Activated T-cell treated with anti-CD3 and anti-CD28 coated beads, Interleukin-2, amount 50 U/mL, for 72 hours (primary cell): ENCODE measurements around the gene EFNA1. TPM values are rescaled to one million over a fixed set of nuclear protein-coding genes. Genes with fewer than 3 reads are reported as not detected.
"Not testable (repeated sequence)": the region's sequence is repeated elsewhere in the genome, so short reads cannot be mapped to it uniquely, and the experiment has no call there.

Experiments
- ATAC-seq, 2 donors: fragments of 150-1000 bp; cut with Tn5 transposase; replicated peaks in 1 of 2; 2 replicates each; pipeline ENCODE4 v1.10.0; 2021; ENCODE audit warnings: moderate library complexity in 2 of 2, mild to moderate bottlenecking in 1 of 2
- DNase-seq, 2 donors: peaks; one replicate each; pipeline ENCODE4 v3.0.0; 2021 to 2022; ENCODE audit warnings: mixed read lengths in 1 of 2
- H3K27ac Mint-ChIP-seq: one replicate; pipeline ENCODE4 v1.8.0; 2022; ENCODE audit warnings: mild to moderate bottlenecking, moderate library complexity, mixed read lengths
- H3K27me3 Mint-ChIP-seq: one replicate; pipeline ENCODE4 v1.8.0; 2022; ENCODE audit warnings: low read depth, mixed read lengths
- H3K36me3 Mint-ChIP-seq, 2 donors: one replicate each; pipeline ENCODE4 v1.8.0; 2022; ENCODE audit warnings: mixed read lengths in 2 of 2, mild to moderate bottlenecking in 1 of 2; ENCODE audit not compliant: insufficient read depth in 2 of 2
- H3K4me1 Mint-ChIP-seq: one replicate; pipeline ENCODE4 v1.8.0; 2022; ENCODE audit warnings: low read depth, mixed read lengths
- H3K4me3 Mint-ChIP-seq, 2 donors: one replicate each; pipeline ENCODE4 v1.8.0; 2022; ENCODE audit warnings: mild to moderate bottlenecking in 2 of 2, mixed read lengths in 2 of 2, moderate library complexity in 2 of 2
- H3K9me3 Mint-ChIP-seq, 2 donors: one replicate each; pipeline ENCODE4 v1.8.0; 2022; ENCODE audit warnings: mixed read lengths in 2 of 2
- total RNA-seq, 2 donors: library from RNA; stranded (reverse); gene quantifications; one replicate each; pipeline ENCODE4 v1.2.3, GENCODE V29; 2022

Gene EFNA1
- total RNA-seq, 2 donors from 2014 or later: 1.00 to 1.4 TPM

- Mint-ChIP-seq H3K36me3 (no peaks in the 10 kb centered on the region), H3K9me3 (no peaks in the 10 kb centered on the region), H3K27ac (no peak overlapping the region), H3K4me1 (no peaks in the 10 kb centered on the region), H3K4me3 (no peak overlapping the region), H3K27me3 (no peaks in the 10 kb centered on the region)
- no peak for ATAC-seq
- DNase-seq: no peak
Measured at GRCh38 chr1:155104605-155105534, 22.8 kb upstream of the EFNA1 start.

- DNase-seq: no peak
- Mint-ChIP-seq H3K9me3 (no peaks in the 10 kb centered on the region), H3K4me1 (no peaks in the 10 kb centered on the region), H3K36me3 (no peaks in the 10 kb centered on the region), H3K4me3 (no peak overlapping the region), H3K27me3 (no peaks in the 10 kb centered on the region), H3K27ac (no peak overlapping the region)
- no peak for ATAC-seq
Measured at GRCh38 chr1:155105604-155106011, 22.1 kb upstream of the EFNA1 start.

GRCh38 chr1:155106862-155107261 is 20.8 kb upstream of the EFNA1 start:
- no peaks in the 10 kb centered on the region for H3K36me3 Mint-ChIP-seq
- H3K27me3 Mint-ChIP-seq: no peaks in the 10 kb centered on the region
- H3K4me1 Mint-ChIP-seq: no peaks in the 10 kb centered on the region
- ATAC-seq (no peak), DNase-seq (no peak)
- H3K9me3 Mint-ChIP-seq: no peaks in the 10 kb centered on the region
- H3K4me3 Mint-ChIP-seq: no peak overlapping the region
- no peak overlapping the region for H3K27ac Mint-ChIP-seq

GRCh38 chr1:155107309-155108264 is 20.1 kb upstream of the EFNA1 start:
- DNase-seq: no peak
- H3K4me1 Mint-ChIP-seq: no peaks in the 10 kb centered on the region
- H3K36me3 Mint-ChIP-seq: no peaks in the 10 kb centered on the region
- H3K27ac Mint-ChIP-seq: no peak overlapping the region
- H3K27me3 Mint-ChIP-seq: no peaks in the 10 kb centered on the region
- H3K4me3 Mint-ChIP-seq: no peak overlapping the region
- no peak for ATAC-seq
- no peaks in the 10 kb centered on the region for H3K9me3 Mint-ChIP-seq

GRCh38 chr1:155108296-155108695 is 19.4 kb upstream of the EFNA1 start:
- Mint-ChIP-seq H3K36me3 (no peaks in the 10 kb centered on the region), H3K4me1 (no peaks in the 10 kb centered on the region), H3K9me3 (no peaks in the 10 kb centered on the region), H3K27me3 (no peaks in the 10 kb centered on the region), H3K27ac (no peak overlapping the region), H3K4me3 (no peak overlapping the region)
- no peak for ATAC-seq
- no peak for DNase-seq

GRCh38 chr1:155110381-155110780 is 17.3 kb upstream of the EFNA1 start:
- H3K4me1 Mint-ChIP-seq: no peaks in the 10 kb centered on the region
- no peaks in the 10 kb centered on the region for H3K9me3 Mint-ChIP-seq
- H3K27ac Mint-ChIP-seq: no peak overlapping the region
- DNase-seq (no peak), ATAC-seq (no peak)
- H3K27me3 Mint-ChIP-seq: no peaks in the 10 kb centered on the region
- no peak overlapping the region for H3K4me3 Mint-ChIP-seq
- no peaks in the 10 kb centered on the region for H3K36me3 Mint-ChIP-seq

GRCh38 chr1:155110826-155111225 is 16.9 kb upstream of the EFNA1 start:
- H3K27me3 Mint-ChIP-seq: no peaks in the 10 kb centered on the region

GRCh38 chr1:155113450-155113980 is 14.2 kb upstream of the EFNA1 start:
- no peak overlapping the region for H3K27ac Mint-ChIP-seq
- no peaks in the 10 kb centered on the region for H3K4me1 Mint-ChIP-seq
- no peak for ATAC-seq
- DNase-seq: no peak
- H3K36me3 Mint-ChIP-seq: no peaks in the 10 kb centered on the region
- no peaks in the 10 kb centered on the region for H3K27me3 Mint-ChIP-seq
- H3K4me3 Mint-ChIP-seq: no peak overlapping the region
- no peaks in the 10 kb centered on the region for H3K9me3 Mint-ChIP-seq

More at GRCh38 chr1:155110826-155111225, 16.9 kb upstream of the EFNA1 start:
- ATAC-seq (no peak), DNase-seq (no peak)
- Mint-ChIP-seq H3K27ac (no peak overlapping the region), H3K4me1 (no peaks in the 10 kb centered on the region), H3K4me3 (no peak overlapping the region), H3K9me3 (no peaks in the 10 kb centered on the region), H3K36me3 (no peaks in the 10 kb centered on the region)

- Mint-ChIP-seq H3K9me3 (no peaks in the 10 kb centered on the region), H3K36me3 (no peaks in the 10 kb centered on the region), H3K4me1 (no peaks in the 10 kb centered on the region), H3K27ac (no peak overlapping the region), H3K27me3 (peaks cover 5% of the 10 kb centered on the region), H3K4me3 (no peak overlapping the region)
- no peak for ATAC-seq
- no peak for DNase-seq
Measured at GRCh38 chr1:155116113-155116764, 11.4 kb upstream of the EFNA1 start.

- Mint-ChIP-seq H3K4me3 (no peak overlapping the region), H3K9me3 (no peaks in the 10 kb centered on the region), H3K27ac (no peak overlapping the region), H3K4me1 (no peaks in the 10 kb centered on the region), H3K36me3 (no peaks in the 10 kb centered on the region), H3K27me3 (peaks cover 5% of the 10 kb centered on the region)
- ATAC-seq (no peak), DNase-seq (no peak)
Measured at GRCh38 chr1:155117610-155118009, 10.1 kb upstream of the EFNA1 start.

GRCh38 chr1:155118090-155118489 is 9.6 kb upstream of the EFNA1 start:
- not testable (repeated sequence) for H3K27ac Mint-ChIP-seq, H3K4me1 Mint-ChIP-seq

GRCh38 chr1:155120253-155120652 is 7.4 kb upstream of the EFNA1 start:
- Mint-ChIP-seq H3K27ac (no peak overlapping the region), H3K4me1 (no peaks in the 10 kb centered on the region)

More at GRCh38 chr1:155118090-155118489, 9.6 kb upstream of the EFNA1 start:
- H3K9me3 Mint-ChIP-seq, DNase-seq, H3K27me3 Mint-ChIP-seq, H3K36me3 Mint-ChIP-seq, H3K4me3 Mint-ChIP-seq, ATAC-seq: not testable (repeated sequence)

More at GRCh38 chr1:155120253-155120652, 7.4 kb upstream of the EFNA1 start:
- Mint-ChIP-seq H3K36me3 (no peaks in the 10 kb centered on the region), H3K4me3 (no peak overlapping the region), H3K27me3 (peaks cover 10% of the 10 kb centered on the region), H3K9me3 (no peaks in the 10 kb centered on the region)
- ATAC-seq (no peak), DNase-seq (no peak)
